Endothelial cell of umbilical vein (primary cell): ENCODE measurements around the gene RFC3.

ENCODE experiments used
- POLR2AphosphoS5 ChIP-seq: IDR thresholded peaks from 2 replicates; pipeline ENCODE4 v1.6.1; 2012; ENCODE audit warnings: low read depth, mild to moderate bottlenecking, control low read depth, low read length, moderate library complexity; ENCODE audit not compliant: insufficient read depth
- TF ChIP-seq, protein P1 (sequence below), 2 donors: IDR thresholded peaks; 1 replicate in 1 of 2; 2 replicates in 1 of 2; pipeline ENCODE4 v1.5.1; 2011; ENCODE audit warnings: low read length in 2 of 2, mild to moderate bottlenecking in 2 of 2, moderate library complexity in 2 of 2, control low read depth in 1 of 2, inconsistent platforms in 1 of 2, low read depth in 1 of 2; ENCODE audit not compliant: insufficient read depth in 1 of 2; ENCODE audit errors: extremely low read depth in 1 of 2
- TF ChIP-seq, protein P2 (sequence below): IDR thresholded peaks from 2 replicates; pipeline ENCODE4 v1.6.1; 2011; ENCODE audit not compliant: insufficient read depth, insufficient read length

DNA sequence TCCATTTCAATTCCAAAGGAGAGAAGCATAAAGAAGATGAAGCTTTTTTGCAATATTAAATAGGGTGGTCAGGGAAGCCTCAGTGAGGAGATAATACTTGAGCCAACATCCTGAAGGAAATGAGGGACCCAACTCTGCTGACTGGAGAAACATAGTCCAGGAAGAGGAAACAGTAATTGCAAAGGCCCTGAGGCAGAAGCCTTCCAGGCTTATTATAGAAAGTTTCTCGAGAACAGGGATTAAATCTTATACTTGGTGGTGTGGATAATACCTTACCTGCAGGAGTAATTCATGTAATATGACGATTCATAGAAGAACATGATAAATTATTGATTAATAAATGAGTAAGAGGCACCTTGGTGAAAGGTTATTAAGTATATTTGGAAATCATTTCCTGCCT is 1.0 kb upstream of the RFC3 start:
- TF ChIP-seq POLR2AphosphoS5, result no peak
- TF ChIP-seq, protein P1, sequence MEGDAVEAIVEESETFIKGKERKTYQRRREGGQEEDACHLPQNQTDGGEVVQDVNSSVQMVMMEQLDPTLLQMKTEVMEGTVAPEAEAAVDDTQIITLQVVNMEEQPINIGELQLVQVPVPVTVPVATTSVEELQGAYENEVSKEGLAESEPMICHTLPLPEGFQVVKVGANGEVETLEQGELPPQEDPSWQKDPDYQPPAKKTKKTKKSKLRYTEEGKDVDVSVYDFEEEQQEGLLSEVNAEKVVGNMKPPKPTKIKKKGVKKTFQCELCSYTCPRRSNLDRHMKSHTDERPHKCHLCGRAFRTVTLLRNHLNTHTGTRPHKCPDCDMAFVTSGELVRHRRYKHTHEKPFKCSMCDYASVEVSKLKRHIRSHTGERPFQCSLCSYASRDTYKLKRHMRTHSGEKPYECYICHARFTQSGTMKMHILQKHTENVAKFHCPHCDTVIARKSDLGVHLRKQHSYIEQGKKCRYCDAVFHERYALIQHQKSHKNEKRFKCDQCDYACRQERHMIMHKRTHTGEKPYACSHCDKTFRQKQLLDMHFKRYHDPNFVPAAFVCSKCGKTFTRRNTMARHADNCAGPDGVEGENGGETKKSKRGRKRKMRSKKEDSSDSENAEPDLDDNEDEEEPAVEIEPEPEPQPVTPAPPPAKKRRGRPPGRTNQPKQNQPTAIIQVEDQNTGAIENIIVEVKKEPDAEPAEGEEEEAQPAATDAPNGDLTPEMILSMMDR (IDR thresholded peaks at IDR 0.05; ENCODE audit: extremely low read depth in 1 of 2, insufficient read depth in 1 of 2, low read depth in 1 of 2, low read length in 2 of 2), result no peak
- TF ChIP-seq, protein P2, sequence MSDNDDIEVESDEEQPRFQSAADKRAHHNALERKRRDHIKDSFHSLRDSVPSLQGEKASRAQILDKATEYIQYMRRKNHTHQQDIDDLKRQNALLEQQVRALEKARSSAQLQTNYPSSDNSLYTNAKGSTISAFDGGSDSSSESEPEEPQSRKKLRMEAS, result no peak
